Trophoblast cell (in vitro differentiated cells and primary cell): Measurements from ENCODE around the gene ZGPAT.
A peak's percentile ranks its signal among the peaks of the same experiment; 100 is the strongest.
"Not testable (repeated sequence)": the region's sequence is repeated elsewhere in the genome, so short reads cannot be mapped to it uniquely, and the experiment has no call there.

ENCODE experiments used
- DNase-seq, 2 donors: peaks; one replicate each; pipeline ENCODE4 v3.0.0-alpha.2; 2016
- H2AFZ ChIP-seq: 2 replicates; pipeline ENCODE4 v1.6.1; 2013; ENCODE audit warnings: low read length, moderate library complexity, mild to moderate bottlenecking; ENCODE audit not compliant: insufficient read depth, poor library complexity
- H2AK5ac ChIP-seq: 2 replicates; pipeline ENCODE4 v1.6.1; 2013; ENCODE audit warnings: mild to moderate bottlenecking, low read length
- H2BK120ac ChIP-seq: 2 replicates; pipeline ENCODE4 v1.6.1; 2013; ENCODE audit warnings: low read length, mild to moderate bottlenecking, moderate library complexity; ENCODE audit not compliant: insufficient read depth, poor library complexity
- H2BK12ac ChIP-seq: 2 replicates; pipeline ENCODE4 v1.6.1; 2013; ENCODE audit warnings: mild to moderate bottlenecking, low read length, moderate library complexity
- H2BK5ac ChIP-seq: 2 replicates; pipeline ENCODE4 v1.6.1; 2013; ENCODE audit warnings: low read length, low read depth, moderate library complexity, mild to moderate bottlenecking; ENCODE audit not compliant: poor library complexity
- H3K14ac ChIP-seq: 2 replicates; pipeline ENCODE4 v1.6.1; 2013; ENCODE audit warnings: mild to moderate bottlenecking, low read length
- H3K18ac ChIP-seq: 2 replicates; pipeline ENCODE4 v1.6.1; 2013; ENCODE audit warnings: mild to moderate bottlenecking, low read length
- H3K23ac ChIP-seq: 2 replicates; pipeline ENCODE4 v1.6.1; 2013; ENCODE audit warnings: low read length
- H3K27ac ChIP-seq: 2 replicates; pipeline ENCODE4 v1.5.1; 2013; ENCODE audit warnings: low read depth, mild to moderate bottlenecking, inconsistent platforms, low read length, moderate library complexity
- H3K27me3 ChIP-seq: 2 replicates; pipeline ENCODE4 v1.6.1; 2013; ENCODE audit warnings: inconsistent platforms, mild to moderate bottlenecking, low read length, moderate library complexity; ENCODE audit not compliant: insufficient read depth
- H3K36me3 ChIP-seq, 2 experiments: 1 replicate in 1 of 2; 2 replicates in 1 of 2; pipeline ENCODE4 v1.6.1; 2013; ENCODE audit warnings: low read length in 2 of 2, mild to moderate bottlenecking in 2 of 2, moderate library complexity in 1 of 2; ENCODE audit not compliant: insufficient read depth in 2 of 2, control insufficient read depth in 1 of 2
- H3K4ac ChIP-seq: 2 replicates; pipeline ENCODE4 v1.6.1; 2013; ENCODE audit warnings: low read depth, mild to moderate bottlenecking, low read length, moderate library complexity
- H3K4me1 ChIP-seq, 2 experiments: 1 replicate in 1 of 2; 2 replicates in 1 of 2; pipeline ENCODE4 v1.6.1; 2013; ENCODE audit warnings: low read length in 2 of 2, mild to moderate bottlenecking in 2 of 2, moderate library complexity in 1 of 2; ENCODE audit not compliant: insufficient read depth in 2 of 2, control insufficient read depth in 1 of 2
- H3K4me2 ChIP-seq: 2 replicates; pipeline ENCODE4 v1.6.1; 2013; ENCODE audit warnings: inconsistent platforms, mild to moderate bottlenecking, low read length, moderate library complexity
- H3K4me3 ChIP-seq: 2 replicates; pipeline ENCODE4 v1.5.1; 2013; ENCODE audit warnings: mild to moderate bottlenecking, low read depth, low read length, inconsistent platforms
- H3K79me1 ChIP-seq: one replicate; pipeline ENCODE4 v1.6.1; 2013; ENCODE audit warnings: low read length
- H3K79me2 ChIP-seq: 2 replicates; pipeline ENCODE4 v1.6.1; 2013; ENCODE audit warnings: low read length, mild to moderate bottlenecking; ENCODE audit not compliant: control insufficient read depth, insufficient read depth, poor library complexity
- H3K9ac ChIP-seq: 2 replicates; pipeline ENCODE4 v1.6.1; 2013; ENCODE audit warnings: mild to moderate bottlenecking, low read length
- H3K9me3 ChIP-seq: 2 replicates; pipeline ENCODE4 v1.6.1; 2013; ENCODE audit warnings: low read depth, mild to moderate bottlenecking, control low read depth, inconsistent platforms, low read length; ENCODE audit not compliant: insufficient read depth
- H4K12ac ChIP-seq: 2 replicates; pipeline ENCODE4 v1.6.1; 2013; ENCODE audit warnings: low read depth, mild to moderate bottlenecking, low read length, moderate library complexity
- H4K8ac ChIP-seq: 2 replicates; pipeline ENCODE4 v1.6.1; 2013; ENCODE audit warnings: low read depth, mild to moderate bottlenecking, low read length, moderate library complexity
- H4K91ac ChIP-seq: one replicate; pipeline ENCODE4 v1.6.1; 2013; ENCODE audit warnings: low read depth, mild to moderate bottlenecking, low read length, moderate library complexity
- WGBS: extraction: QIAGEN DNeasy Blood & Tissue Kit; methylation state at CpG from one replicate; pipeline ENCODE4 v1.1.7; 2013; ENCODE audit warnings: missing lambda C conversion rate; ENCODE audit not compliant: insufficient read length, insufficient coverage; ENCODE audit errors: extremely low coverage; 5-methylcytosine and 5-hydroxymethylcytosine counted together

The ZGPAT gene

DNA sequence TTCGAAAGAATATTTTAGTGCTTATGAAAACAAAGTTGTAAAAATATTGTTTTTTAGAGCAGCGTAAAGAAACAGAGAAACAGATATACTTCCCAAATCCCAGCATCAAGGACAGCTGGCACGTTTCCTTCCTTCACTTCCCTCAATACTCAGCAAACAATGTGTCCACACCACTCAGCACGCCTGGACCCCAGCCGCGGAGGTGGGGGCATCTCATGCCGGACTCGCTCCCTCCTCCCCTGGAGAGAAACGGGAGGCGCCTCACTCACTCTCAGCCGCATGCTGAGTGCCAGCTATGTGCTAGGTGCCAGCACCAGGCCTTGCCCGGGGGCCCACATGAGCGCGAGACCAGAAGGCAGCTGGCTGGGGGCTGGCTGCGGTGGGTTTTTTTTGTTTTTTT is 66.5 kb downstream of the ZGPAT start:
- Histone ChIP-seq H3K4me3 (no peak overlapping the region), H3K4me2 (no peak overlapping the region), H4K91ac (no peak overlapping the region), H2BK12ac (no peak overlapping the region), H2BK120ac (no peak overlapping the region), H3K9me3 (peaks cover 7% of the 10 kb centered on the region), H2AFZ (no peak overlapping the region), H3K23ac (no peak overlapping the region), H3K4ac (no peak overlapping the region), H4K8ac (no peak overlapping the region), H4K12ac (no peak overlapping the region), H3K14ac (no peak overlapping the region), H2AK5ac (no peak overlapping the region), H3K9ac (no peak overlapping the region), H3K36me3 (peaks cover 10 to 13% of the 10 kb centered on the region in 2 experiments), H3K4me1 (peaks cover 4 to 5% of the 10 kb centered on the region in 2 experiments), H3K79me2 (no peaks in the 10 kb centered on the region), H3K79me1 (no peaks in the 10 kb centered on the region), H3K27me3 (no peaks in the 10 kb centered on the region), H3K27ac (no peak overlapping the region), H2BK5ac (no peak overlapping the region), H3K18ac (no peak overlapping the region)
- DNase-seq: no peak
- no CpG with 5 or more reads among the region's 15 CpGs for WGBS

DNA sequence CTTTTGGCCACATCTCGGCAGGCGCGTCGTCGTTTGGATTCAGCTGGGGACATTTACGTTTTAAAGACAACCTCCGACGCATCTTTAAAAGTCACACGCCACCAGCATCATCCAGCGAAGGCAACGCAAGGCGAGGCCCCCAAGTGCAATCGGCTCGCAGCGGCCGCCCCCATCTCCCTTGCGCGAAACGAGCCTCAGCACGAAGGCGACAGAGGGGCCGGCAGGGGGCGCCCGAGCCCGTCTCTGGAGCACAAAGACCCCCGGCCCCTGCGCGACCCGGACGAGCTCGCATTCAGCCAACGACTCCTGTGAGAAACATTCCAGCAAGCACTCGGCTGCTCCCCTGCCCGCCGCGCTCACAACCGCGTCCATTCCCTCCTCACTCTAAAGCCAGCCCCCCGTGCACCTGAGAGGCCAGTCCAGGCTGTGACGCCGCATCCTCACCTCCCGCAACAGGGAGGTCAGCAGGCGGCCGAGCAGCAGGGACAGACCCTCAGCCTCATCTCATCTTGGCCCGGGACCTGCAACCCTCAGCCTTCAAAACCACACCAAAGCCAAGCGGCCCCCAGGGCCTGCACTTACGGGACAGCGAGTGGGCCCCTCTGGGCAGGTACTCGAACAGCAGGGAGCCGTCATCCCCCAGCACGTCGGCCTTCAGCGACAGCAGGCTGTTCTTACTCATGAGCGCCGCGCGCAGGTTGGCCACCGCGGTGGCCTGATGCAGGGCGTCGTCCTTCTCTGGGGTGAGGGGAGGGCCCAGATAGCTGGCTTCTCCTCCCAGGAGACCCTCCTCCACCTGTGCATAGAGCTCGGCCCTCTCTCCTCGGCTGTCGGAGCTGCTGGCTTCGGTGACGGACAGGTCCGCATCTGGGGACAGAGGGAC is 67.5 kb downstream of the ZGPAT start:
- H4K91ac ChIP-seq: no peak overlapping the region
- H3K27ac ChIP-seq: no peak overlapping the region
- H3K27me3 ChIP-seq: no peaks in the 10 kb centered on the region
- H3K18ac ChIP-seq: no peak overlapping the region
- H4K12ac ChIP-seq: no peak overlapping the region
- no peak overlapping the region for H2AFZ ChIP-seq
- no peaks in the 10 kb centered on the region for H3K79me2 ChIP-seq
- no peak overlapping the region for H3K23ac ChIP-seq
- no peak overlapping the region for H2BK5ac ChIP-seq
- no peak overlapping the region for H4K8ac ChIP-seq
- H2BK12ac ChIP-seq: no peak overlapping the region
- peak in 1 of 2 donors; percentile 44 for DNase-seq
- H3K14ac ChIP-seq: no peak overlapping the region
- H3K4me2 ChIP-seq: peak overlapping the region; percentile 62
- no peak overlapping the region for H2AK5ac ChIP-seq
- H2BK120ac ChIP-seq: no peak overlapping the region
- no peaks in the 10 kb centered on the region for H3K79me1 ChIP-seq
- no peak overlapping the region for H3K4me3 ChIP-seq
- peaks cover 2 to 5% of the 10 kb centered on the region in 2 experiments for H3K36me3 ChIP-seq
- H3K9ac ChIP-seq: no peak overlapping the region
- no peak overlapping the region for H3K4ac ChIP-seq
- peaks cover 4 to 5% of the 10 kb centered on the region in 2 experiments for H3K4me1 ChIP-seq
- peaks cover 7% of the 10 kb centered on the region for H3K9me3 ChIP-seq
- no CpG with 5 or more reads among the region's 67 CpGs for WGBS

DNA sequence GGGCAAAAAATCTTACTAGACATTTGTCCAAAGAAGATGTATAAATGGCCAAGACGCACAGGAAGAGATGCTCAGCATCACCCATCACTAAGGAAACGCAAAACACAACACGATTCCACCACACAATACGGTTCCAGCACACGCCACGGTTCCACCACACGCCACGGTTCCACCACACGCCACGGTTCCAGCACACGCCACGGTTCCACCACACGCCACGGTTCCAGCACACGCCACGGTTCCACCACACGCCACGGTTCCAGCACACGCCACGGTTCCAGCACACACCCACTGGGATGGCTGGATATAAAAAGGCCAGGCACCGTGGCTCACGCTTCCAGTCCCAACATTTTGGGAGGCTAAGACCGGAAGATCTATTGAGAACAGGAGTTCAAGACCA is 69.0 kb downstream of the ZGPAT start:
- H2AFZ ChIP-seq, H3K79me1 ChIP-seq, H3K36me3 ChIP-seq, H3K9ac ChIP-seq, H2BK5ac ChIP-seq, H3K27me3 ChIP-seq, H4K91ac ChIP-seq, H3K4ac ChIP-seq, H3K4me3 ChIP-seq, H3K4me1 ChIP-seq, H3K79me2 ChIP-seq, H2BK120ac ChIP-seq, H3K27ac ChIP-seq, H2BK12ac ChIP-seq, H4K8ac ChIP-seq, H2AK5ac ChIP-seq, DNase-seq, H3K18ac ChIP-seq, H4K12ac ChIP-seq, H3K14ac ChIP-seq, H3K4me2 ChIP-seq, H3K23ac ChIP-seq, H3K9me3 ChIP-seq: not testable (repeated sequence)
- WGBS: no CpG with 5 or more reads among the region's 23 CpGs

DNA sequence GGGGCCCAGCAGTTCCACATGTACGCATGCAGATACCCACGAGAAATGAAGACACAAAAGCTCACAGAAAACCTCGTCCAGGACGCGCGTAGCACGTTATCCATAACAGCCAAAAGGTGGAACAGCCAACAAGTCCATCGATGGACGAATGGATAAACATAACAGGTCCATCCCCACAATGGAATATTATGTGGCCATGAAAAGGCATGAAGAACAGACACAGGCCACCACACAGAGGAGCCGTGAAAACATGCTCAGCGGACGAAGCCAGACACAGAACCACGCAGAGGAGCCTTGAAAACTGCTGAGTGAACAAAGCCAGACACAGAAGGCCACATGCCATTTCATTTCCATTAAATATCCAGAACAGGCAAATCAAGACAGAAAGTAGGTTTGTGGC is 69.8 kb downstream of the ZGPAT start:
- peaks cover 4 to 5% of the 10 kb centered on the region in 2 experiments for H3K4me1 ChIP-seq
- no peak overlapping the region for H3K27ac ChIP-seq
- H4K91ac ChIP-seq: no peak overlapping the region
- H2AFZ ChIP-seq: no peak overlapping the region
- no peak overlapping the region for H3K4me3 ChIP-seq
- no peaks in the 10 kb centered on the region for H3K27me3 ChIP-seq
- H2BK5ac ChIP-seq: no peak overlapping the region
- no peak overlapping the region for H3K9ac ChIP-seq
- no peaks in the 10 kb centered on the region for H3K79me1 ChIP-seq
- no peak for DNase-seq
- no peak overlapping the region for H3K4me2 ChIP-seq
- H3K18ac ChIP-seq: no peak overlapping the region
- H3K14ac ChIP-seq: no peak overlapping the region
- H2AK5ac ChIP-seq: no peak overlapping the region
- no peak overlapping the region for H3K4ac ChIP-seq
- no peak overlapping the region for H4K12ac ChIP-seq
- no peak overlapping the region for H3K23ac ChIP-seq
- H2BK12ac ChIP-seq: no peak overlapping the region
- no CpG with 5 or more reads among the region's 13 CpGs for WGBS
- peaks cover 0 to 2% of the 10 kb centered on the region in 2 experiments for H3K36me3 ChIP-seq
- H3K9me3 ChIP-seq: peaks cover 7% of the 10 kb centered on the region
- H3K79me2 ChIP-seq: no peaks in the 10 kb centered on the region
- H4K8ac ChIP-seq: no peak overlapping the region
- H2BK120ac ChIP-seq: no peak overlapping the region
